ENCODE data around the gene DIP2C. TPM values are rescaled to one million over a fixed set of nuclear protein-coding genes. Genes with fewer than 3 reads are reported as not detected.

DIP2C gene
- total and polyA plus RNA-seq, 2 donors (not counting 1 experiment from before 2014, with no cell fraction given): 1.3 to 1.9 TPM

GRCh38 chr10:314871-315270 lies 374.6 kb downstream of the DIP2C start:
- Histone ChIP-seq H3K27ac (ENCODE audit: low read length in 2 of 2) (peak overlapping the region; percentile 29 to 83), H3K4me3 (ENCODE audit: control extremely low read depth in 1 of 5, extremely low read depth in 1 of 5, insufficient read depth in 1 of 5, low read depth in 2 of 5, low read length in 4 of 5) (no peak overlapping the region), H3K79me2 (ENCODE audit: control insufficient read depth, insufficient read depth, low read length) (no peaks in the 10 kb centered on the region), H3K9ac (ENCODE audit: low read length) (no peak overlapping the region), H4K20me1 (ENCODE audit: control insufficient read depth, insufficient read depth, low read length, poor library complexity, severe bottlenecking) (no peaks in the 10 kb centered on the region), H3K9me3 (ENCODE audit: control extremely low read depth in 1 of 3, control insufficient read depth in 2 of 3, insufficient read depth in 1 of 3, low read length in 2 of 3) (no peaks in the 10 kb centered on the region), H3K4me1 (ENCODE audit: control insufficient read depth in 2 of 2, insufficient read depth in 2 of 2, low read length in 2 of 2) (peaks cover 74 to 84% of the 10 kb centered on the region in 2 donors), H3K36me3 (replicated peaks in 1 of 2; ENCODE audit: control extremely low read depth in 1 of 2, control insufficient read depth in 1 of 2, extremely low read depth in 1 of 2, insufficient read depth in 2 of 2, low read length in 1 of 2) (peaks cover 0 to 2% of the 10 kb centered on the region in 2 experiments), H3K27me3 (replicated peaks in 1 of 4; ENCODE audit: control extremely low read depth in 1 of 4, control insufficient read depth in 3 of 4, insufficient read depth in 4 of 4, low read length in 3 of 4) (no peaks in the 10 kb centered on the region), H2AFZ (ENCODE audit: insufficient read depth, low read depth, low read length, poor library complexity, severe bottlenecking) (no peak overlapping the region), H3K4me2 (replicated peaks; ENCODE audit: low read depth, low read length, poor library complexity, severe bottlenecking) (peak overlapping the region; percentile 36)
- no peak for TF ChIP-seq CTCF (IDR thresholded peaks at IDR 0.05)
- no peak for TF ChIP-seq EZH2 (IDR thresholded peaks at IDR 0.05; ENCODE audit: borderline replicate concordance, insufficient read depth, low read depth, low read length, poor library complexity, severe bottlenecking)
- Mint-ChIP-seq H3K27ac (peak overlapping the region; percentile 70), H3K9me3 (ENCODE audit: insufficient read depth) (no peaks in the 10 kb centered on the region), H3K4me1 (peaks cover 78% of the 10 kb centered on the region), H3K4me3 (peak overlapping the region; percentile 17), H3K27me3 (no peaks in the 10 kb centered on the region)
- no peak for DNase-seq
- intact Hi-C loops (cut with micrococcal nuclease): loop anchor here (5.0 to 10.0 kb wide), 3 partner anchors 178 to 730 kb away; partner anchors contain the start of genes IDI1, LARP4B and ZMYND11
- POLR2A ChIA-PET: no interaction called here
- CTCF ChIA-PET: interaction anchor here (0.6 to 2.9 kb wide), 2 partner anchors 8 to 40 kb away, joined by 3 to 16 read pairs; no protein-coding TSS in a partner anchor
- no peak for ATAC-seq (ENCODE audit: low read depth)
- WGBS (ENCODE audit: insufficient coverage): no CpG with 5 or more reads among the region's 4 CpGs

- ATAC-seq (ENCODE audit: low read depth) (no peak), DNase-seq (no peak)
- H2AFZ ChIP-seq (ENCODE audit: insufficient read depth, low read depth, low read length, poor library complexity, severe bottlenecking): no peak overlapping the region
- no peaks in the 10 kb centered on the region for H4K20me1 ChIP-seq (ENCODE audit: control insufficient read depth, insufficient read depth, low read length, poor library complexity, severe bottlenecking)
- WGBS (ENCODE audit: insufficient coverage): 90% methylated on average over 13 of the region's 13 CpGs
- peaks cover 0 to 2% of the 10 kb centered on the region in 2 experiments for H3K36me3 ChIP-seq (replicated peaks in 1 of 2; ENCODE audit: control extremely low read depth in 1 of 2, control insufficient read depth in 1 of 2, extremely low read depth in 1 of 2, insufficient read depth in 2 of 2, low read length in 1 of 2)
- no peaks in the 10 kb centered on the region for H3K27me3 ChIP-seq (replicated peaks in 1 of 4; ENCODE audit: control extremely low read depth in 1 of 4, control insufficient read depth in 3 of 4, insufficient read depth in 4 of 4, low read length in 3 of 4)
- H3K27ac Mint-ChIP-seq: peak overlapping the region; percentile 70
- H3K4me3 ChIP-seq (ENCODE audit: control extremely low read depth in 1 of 5, extremely low read depth in 1 of 5, insufficient read depth in 1 of 5, low read depth in 2 of 5, low read length in 4 of 5): no peak overlapping the region
- no peak overlapping the region for H3K9ac ChIP-seq (ENCODE audit: low read length)
- H3K79me2 ChIP-seq (ENCODE audit: control insufficient read depth, insufficient read depth, low read length): no peaks in the 10 kb centered on the region
- no peaks in the 10 kb centered on the region for H3K9me3 Mint-ChIP-seq (ENCODE audit: insufficient read depth)
- ChIA-PET POLR2A (no interaction called here), CTCF (no interaction called here)
- peaks cover 81% of the 10 kb centered on the region for H3K4me1 Mint-ChIP-seq
- peak overlapping the region; percentile 1 for H3K4me3 Mint-ChIP-seq
- TF ChIP-seq EZH2 (IDR thresholded peaks at IDR 0.05; ENCODE audit: borderline replicate concordance, insufficient read depth, low read depth, low read length, poor library complexity, severe bottlenecking) (no peak), CTCF (IDR thresholded peaks at IDR 0.05) (no peak)
- no peaks in the 10 kb centered on the region for H3K27me3 Mint-ChIP-seq
- peak overlapping the region; percentile 36 for H3K4me2 ChIP-seq (replicated peaks; ENCODE audit: low read depth, low read length, poor library complexity, severe bottlenecking)
- peak overlapping the region; percentile 29 to 83 for H3K27ac ChIP-seq (ENCODE audit: low read length in 2 of 2)
- H3K9me3 ChIP-seq (ENCODE audit: control extremely low read depth in 1 of 3, control insufficient read depth in 2 of 3, insufficient read depth in 1 of 3, low read length in 2 of 3): no peaks in the 10 kb centered on the region
- H3K4me1 ChIP-seq (ENCODE audit: control insufficient read depth in 2 of 2, insufficient read depth in 2 of 2, low read length in 2 of 2): peaks cover 75 to 89% of the 10 kb centered on the region in 2 donors
- intact Hi-C loops (cut with micrococcal nuclease): loop anchor here (10.0 kb wide), 1 partner anchor 730 kb away; the partner anchor contains the start of gene IDI1
These were observed 375.1 kb downstream of the DIP2C start for GRCh38 chr10:314381-314780.
